ENCODE results near the gene RTN4RL1.
"Not testable (repeated sequence)": the region's sequence is repeated elsewhere in the genome, so short reads cannot be mapped to it uniquely, and the experiment has no call there.

RTN4RL1 gene

DNA sequence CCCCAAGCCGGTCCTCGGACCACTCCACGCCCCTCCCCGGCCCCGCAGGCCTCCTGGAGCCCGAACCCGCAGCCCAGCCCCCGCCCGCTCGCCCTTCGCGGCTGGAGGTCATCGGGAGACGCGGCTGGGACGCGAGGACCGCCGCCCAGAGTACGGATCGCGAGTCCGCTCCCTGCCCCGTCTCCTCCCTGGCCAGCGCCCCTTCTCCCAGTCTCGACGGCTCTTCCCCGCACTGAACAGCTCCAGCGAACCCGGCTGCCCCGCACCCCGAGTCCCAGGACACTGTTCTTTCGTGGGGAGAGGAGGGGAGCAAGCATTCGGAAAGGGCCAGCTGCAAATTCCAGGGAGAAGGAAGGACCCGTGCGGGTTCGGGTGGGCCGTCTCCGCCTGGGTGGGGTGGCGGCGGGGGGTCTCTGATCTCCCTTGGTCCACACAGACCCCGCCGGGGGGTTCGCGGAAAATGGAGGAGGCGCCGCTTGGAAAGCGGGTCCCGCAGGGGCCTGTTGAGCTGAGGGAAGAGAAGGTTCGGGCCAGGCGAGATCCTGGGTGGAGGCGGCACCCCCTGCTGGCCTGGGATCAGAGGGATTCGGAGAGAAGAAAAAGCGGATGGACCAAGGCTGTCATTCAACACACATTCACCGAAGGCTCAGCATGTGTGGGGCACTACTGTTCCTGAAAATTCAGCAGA, 632 bp upstream of the RTN4RL1 start:
- peak; percentile 76 for DNase-seq (ENCODE audit: low spot score)

DNA sequence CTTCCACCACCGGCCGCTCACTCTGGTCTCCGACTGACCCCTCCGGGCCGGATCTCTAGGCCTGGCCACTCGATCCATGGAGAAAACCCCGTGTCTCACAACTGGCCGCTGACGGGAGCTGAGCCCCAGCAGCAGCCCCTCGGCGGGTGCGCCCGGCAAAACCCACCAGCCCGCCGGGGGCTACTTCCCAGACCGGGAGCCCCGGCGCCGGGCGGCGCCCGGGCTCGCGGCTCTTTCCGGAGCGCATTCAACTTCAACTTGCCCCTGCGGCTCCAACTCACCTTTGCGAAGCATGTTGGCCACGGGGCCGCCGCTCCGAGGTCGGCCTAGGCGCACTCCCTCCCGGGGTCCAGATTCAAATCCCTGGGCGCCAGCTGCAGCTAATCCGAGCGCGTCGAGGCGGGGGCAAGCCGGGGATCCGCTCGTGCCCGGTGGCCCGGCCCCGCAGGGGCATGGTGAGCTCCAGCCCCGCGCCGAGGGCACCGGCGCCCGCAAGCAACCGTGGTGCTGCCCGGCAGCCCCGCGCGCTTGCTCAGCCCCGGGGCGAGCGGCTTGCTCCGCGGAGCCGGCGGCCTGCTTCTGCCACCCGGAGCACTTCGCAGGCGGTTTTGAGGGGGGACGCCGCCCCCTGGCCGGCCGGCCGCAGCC, 438 bp downstream of the RTN4RL1 start:
- DNase-seq (ENCODE audit: low spot score) = no peak

DNA sequence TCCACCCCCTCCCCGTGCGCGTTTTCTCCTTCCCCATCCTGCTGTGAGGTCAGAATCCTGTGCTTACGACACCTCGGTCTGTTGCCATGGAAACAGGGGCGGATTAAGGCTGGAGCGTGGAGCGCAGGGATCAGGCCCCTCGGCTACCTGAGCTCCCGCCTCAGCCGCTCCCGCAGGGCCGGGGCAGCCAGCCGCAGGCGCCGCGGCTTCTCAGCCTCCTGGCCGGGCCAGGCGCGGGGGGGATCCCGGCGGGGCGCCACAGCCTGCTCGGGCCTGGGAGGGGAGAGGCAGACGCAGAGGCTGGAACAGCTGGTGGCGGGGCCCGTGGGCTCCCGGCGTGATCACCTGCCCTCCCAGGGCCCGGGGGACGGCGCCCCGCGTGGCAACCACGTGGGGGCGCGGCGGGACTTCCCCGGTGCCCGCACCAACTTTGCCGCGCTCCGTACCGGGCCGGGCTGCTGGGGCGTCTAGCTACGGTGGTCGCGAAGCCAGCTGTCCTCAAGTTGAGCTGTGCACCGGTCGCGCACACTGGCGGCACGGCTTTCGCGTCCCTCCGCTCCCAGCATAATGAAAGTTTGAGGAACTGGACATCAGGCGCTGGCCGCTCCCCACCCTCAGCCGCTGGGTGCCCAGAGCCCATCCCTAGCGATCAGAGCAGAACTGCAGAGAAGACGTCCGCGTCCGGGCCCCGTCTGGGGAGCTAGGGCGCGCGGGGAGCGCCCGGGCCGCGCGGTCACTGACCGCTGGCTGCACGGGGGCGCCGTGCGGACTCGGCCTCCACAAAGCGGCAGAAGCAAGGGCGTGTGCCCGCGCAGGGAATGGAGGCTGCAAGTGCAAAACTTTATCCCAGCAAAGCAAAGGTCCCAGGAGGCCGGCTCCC, 1.2 kb downstream of the RTN4RL1 start:
- DNase-seq (ENCODE audit: low spot score) = peak; percentile 83

- DNase-seq (ENCODE audit: low spot score) = no peak
These were observed 1.9 kb downstream of the RTN4RL1 start for GRCh38 chr17:2023256-2023655.

GRCh38 chr17:2022647-2023240, 2.4 kb downstream of the RTN4RL1 start:
- DNase-seq (ENCODE audit: low spot score) = no peak

GRCh38 chr17:2020721-2021120, 4.4 kb downstream of the RTN4RL1 start:
- no peak for DNase-seq (ENCODE audit: low spot score)

- no peak for DNase-seq (ENCODE audit: low spot score)
These were observed 5.4 kb downstream of the RTN4RL1 start for GRCh38 chr17:2019723-2020122.

DNA sequence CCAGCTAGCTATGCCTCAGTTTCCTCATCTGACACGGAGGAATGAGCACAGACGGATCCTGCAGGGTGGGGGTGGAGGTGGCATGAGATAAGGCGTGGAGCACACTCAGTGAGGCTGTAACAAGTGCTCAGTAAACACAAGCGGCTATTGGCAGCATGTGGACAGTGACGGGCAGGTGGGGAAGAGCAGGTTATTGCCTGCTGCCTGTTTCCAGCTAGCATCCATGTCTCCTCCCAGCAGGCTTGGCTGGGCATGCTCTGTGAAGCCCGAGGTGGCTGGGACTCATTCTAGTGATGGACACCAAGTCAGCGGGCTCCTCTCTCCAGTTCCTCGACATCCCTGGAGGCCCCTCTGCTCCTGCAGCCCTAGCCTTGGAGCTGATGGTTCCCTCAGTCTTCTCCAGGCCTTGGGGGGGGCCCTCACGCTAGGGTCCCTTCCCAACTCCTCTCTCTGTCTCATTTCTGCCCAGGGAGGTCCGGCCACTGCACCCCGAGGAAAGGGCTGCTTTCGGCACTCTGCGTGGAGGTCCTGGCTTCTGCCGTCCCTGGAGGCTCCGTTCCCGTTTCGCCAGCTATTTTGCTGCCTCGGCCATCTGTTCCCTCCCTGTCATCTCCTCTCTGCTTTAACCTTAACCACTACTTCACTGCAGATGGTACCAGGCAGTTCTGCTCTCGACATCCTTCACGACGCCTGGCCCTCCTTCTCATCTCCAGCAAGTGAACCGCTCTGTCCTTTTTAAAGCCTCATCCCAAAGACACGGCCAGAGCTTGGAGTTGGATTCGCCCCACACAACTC, 6.2 kb downstream of the RTN4RL1 start:
- peak; percentile 77 for DNase-seq (ENCODE audit: low spot score)

DNA sequence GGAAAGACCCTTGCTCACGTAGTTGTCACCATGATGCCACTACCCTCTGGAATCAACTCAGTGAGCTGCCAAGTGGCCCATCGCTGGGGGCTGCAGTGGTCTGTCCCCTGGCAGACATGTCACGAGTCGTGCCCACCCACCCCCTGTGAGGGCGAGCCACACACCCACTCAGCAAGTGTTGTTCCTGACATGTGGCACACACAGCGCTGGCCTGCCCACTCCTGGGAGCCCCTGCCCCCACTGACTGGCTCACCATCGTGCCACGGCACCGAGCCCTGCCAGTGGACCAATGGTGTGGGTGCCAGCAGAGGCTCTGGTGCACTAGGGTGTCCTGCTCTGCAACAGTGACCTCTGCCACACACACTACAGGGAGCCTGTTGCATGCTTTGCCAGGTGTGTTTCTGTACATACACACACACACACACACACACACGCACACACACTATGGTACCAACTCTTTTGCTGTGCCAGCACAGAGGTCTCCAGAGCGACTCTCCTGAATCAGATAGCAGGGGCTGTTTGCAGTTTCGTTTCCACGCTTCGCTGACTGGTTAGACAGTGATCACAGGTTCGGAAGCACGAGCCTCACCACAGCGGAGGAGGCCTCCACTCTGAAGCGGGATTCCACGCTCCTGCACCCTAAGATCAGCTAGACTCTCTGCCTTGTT, 7.7 kb downstream of the RTN4RL1 start:
- DNase-seq (ENCODE audit: low spot score) = no peak

DNA sequence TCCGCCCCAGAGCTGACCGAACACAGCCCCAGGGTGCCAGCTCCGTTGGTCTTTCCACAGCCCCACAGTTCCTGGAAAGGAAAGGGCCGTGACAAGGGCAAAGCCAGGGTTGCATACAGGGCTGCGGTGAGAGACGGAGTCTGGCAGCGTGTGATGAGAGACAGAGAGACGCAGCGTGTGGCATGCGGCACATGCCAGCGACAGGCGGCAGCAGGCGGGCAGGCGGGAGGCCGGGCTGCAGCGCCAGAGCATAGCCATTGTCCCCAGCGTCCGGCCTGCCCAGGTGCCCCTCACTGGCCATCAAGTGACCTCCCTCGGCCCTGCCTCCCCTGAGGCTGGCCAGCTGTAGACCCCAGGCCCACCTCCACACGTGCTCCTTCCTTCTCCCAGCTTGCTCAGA, 8.6 kb downstream of the RTN4RL1 start:
- DNase-seq (ENCODE audit: low spot score) = no peak

GRCh38 chr17:2015314-2015713, 9.8 kb downstream of the RTN4RL1 start:
- DNase-seq (ENCODE audit: low spot score) = no peak

- no peak for DNase-seq (ENCODE audit: low spot score)
These were observed 11.2 kb downstream of the RTN4RL1 start for GRCh38 chr17:2013994-2014317.

DNA sequence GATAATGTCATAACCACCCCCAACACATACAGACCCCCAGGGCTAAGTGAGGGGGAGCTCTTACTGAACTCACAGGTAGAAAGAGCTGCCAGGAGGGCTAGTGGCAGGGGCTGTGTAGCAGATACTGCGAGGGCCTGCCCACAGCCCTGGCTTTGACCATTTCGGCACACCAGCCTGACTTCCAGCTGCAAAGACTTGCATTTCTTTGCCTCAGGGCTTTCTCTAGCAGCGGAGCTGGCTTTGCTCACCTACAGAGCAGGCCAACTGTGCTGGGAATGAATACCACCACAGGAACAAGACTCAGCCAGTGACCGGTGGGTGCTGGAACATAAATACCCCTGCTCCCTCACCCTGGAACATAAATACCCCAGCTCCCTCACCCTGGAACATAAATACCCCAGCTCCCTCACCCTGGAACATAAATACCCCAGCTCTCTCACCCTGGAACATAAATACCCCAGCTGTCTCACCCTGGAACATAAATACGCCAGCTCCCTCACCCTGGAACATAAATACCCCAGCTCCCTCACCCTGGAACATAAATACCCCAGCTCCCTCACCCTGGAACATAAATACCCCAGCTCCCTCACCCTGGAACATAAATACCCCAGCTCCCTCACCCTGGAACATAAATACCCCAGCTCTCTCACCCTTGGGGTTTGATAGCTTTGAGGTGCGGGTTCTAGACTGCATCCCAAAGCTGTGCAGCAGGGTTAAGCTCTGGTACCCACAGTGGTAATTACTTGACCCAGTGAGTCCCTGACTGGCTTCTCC, 11.7 kb downstream of the RTN4RL1 start:
- DNase-seq (ENCODE audit: low spot score) = not testable (repeated sequence)

DNA sequence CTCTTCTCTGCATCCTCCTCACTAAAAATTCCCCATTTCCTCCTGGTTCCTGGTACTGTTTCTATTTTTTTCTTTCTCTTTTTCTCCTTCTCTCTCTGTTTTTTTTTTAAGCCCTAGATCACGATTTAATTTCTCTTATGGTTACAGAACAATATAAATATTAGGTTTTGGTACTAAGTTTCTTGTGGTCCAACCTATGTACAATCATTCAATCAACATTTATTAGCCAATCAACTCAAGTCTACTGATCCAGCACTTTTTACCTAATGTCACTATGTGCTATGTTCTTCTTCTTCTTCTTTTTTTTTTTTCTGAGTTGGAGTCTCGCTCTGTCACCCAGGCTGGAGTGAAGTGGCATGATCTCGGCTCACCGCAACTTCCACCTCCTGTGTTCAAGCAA, 12.6 kb downstream of the RTN4RL1 start:
- no peak for DNase-seq (ENCODE audit: low spot score)

GRCh38 chr17:2011411-2012371, 13.4 kb downstream of the RTN4RL1 start:
- DNase-seq (ENCODE audit: low spot score) = no peak

DNA sequence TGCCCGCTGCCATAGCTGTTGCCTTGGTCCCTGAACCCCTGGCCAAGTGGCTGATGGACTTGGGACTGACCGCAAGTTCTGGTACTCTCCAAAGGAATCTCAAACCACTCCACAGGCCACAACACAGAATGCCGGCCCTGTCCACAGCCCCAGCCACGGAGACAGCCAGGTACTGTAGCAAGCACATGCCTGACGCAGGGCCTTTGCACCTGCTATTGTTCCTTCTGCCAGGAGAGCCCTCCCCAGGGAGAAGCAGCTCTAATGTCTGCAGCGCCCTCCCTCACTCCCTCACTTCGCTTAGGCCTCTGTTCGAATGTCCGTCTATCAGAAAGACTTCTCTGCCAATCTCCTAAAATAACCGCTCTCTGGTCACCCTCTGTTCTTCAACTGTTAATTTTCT, 15.4 kb downstream of the RTN4RL1 start:
- no peak for DNase-seq (ENCODE audit: low spot score)

GRCh38 chr17:2008332-2009126, 16.6 kb downstream of the RTN4RL1 start:
- no peak for DNase-seq (ENCODE audit: low spot score)

DNA sequence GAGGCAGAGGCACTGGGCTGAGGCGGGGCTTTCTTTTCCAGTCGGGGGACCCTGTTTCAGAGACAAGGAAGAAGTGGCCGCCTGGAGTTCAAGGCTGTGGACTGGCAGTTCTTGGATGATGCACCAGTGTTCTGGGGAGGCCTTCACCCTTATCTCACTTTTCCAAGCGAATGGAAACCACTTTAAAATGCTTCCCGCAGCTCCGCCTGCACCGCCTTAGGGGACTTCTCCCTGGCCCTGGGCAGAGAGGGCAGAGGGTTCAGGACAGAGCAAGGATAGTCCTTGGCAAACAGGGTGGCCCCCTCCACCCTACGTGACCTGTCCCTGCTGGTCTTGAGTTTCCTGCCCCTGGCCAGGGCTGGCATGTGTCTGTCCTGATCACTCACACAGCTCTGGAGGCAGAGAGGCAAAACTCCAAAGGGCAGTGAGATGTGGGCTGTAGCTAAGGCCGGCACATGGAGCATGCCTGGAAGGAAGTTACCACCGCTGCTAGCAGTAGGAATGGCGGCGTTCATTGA, 20.6 kb downstream of the RTN4RL1 start:
- DNase-seq (ENCODE audit: low spot score) = no peak

Data from cerebellar cortex (tissue), 1 donor.